Osteocyte (in vitro differentiated cells): ENCODE measurements around the gene HNRNPM. TPM values are rescaled to one million over a fixed set of nuclear protein-coding genes. Genes with fewer than 3 reads are reported as not detected.

ENCODE experiments used
- DNase-seq: peaks from one replicate; pipeline ENCODE4 v3.0.0; 2021; ENCODE audit warnings: mixed read lengths; ENCODE audit not compliant: unreplicated experiment; ENCODE audit errors: extremely low spot score
- H3K27ac Mint-ChIP-seq: one replicate; pipeline ENCODE4 v1.8.0; 2021; ENCODE audit warnings: mild to moderate bottlenecking, mixed read lengths; ENCODE audit not compliant: unreplicated experiment
- H3K27me3 Mint-ChIP-seq: one replicate; pipeline ENCODE4 v1.8.0; 2021; ENCODE audit warnings: mixed read lengths; ENCODE audit not compliant: unreplicated experiment
- H3K36me3 Mint-ChIP-seq: one replicate; pipeline ENCODE4 v1.8.0; 2021; ENCODE audit warnings: mixed read lengths; ENCODE audit not compliant: unreplicated experiment
- H3K4me1 Mint-ChIP-seq: one replicate; pipeline ENCODE4 v1.8.0; 2021; ENCODE audit warnings: mixed read lengths; ENCODE audit not compliant: unreplicated experiment
- H3K4me3 Mint-ChIP-seq: one replicate; pipeline ENCODE4 v1.8.0; 2021; ENCODE audit warnings: mild to moderate bottlenecking, moderate library complexity, mixed read lengths; ENCODE audit not compliant: unreplicated experiment
- H3K9me3 Mint-ChIP-seq: one replicate; pipeline ENCODE4 v1.8.0; 2021; ENCODE audit warnings: mixed read lengths; ENCODE audit not compliant: unreplicated experiment
- CTCF ChIP-seq: fragments of 200-600 bp; sonication (generic); IDR thresholded peaks from 2 replicates; pipeline ENCODE4 v1.5.0; 2021; ENCODE audit warnings: antibody characterized with exemption, mild to moderate bottlenecking, moderate library complexity
- total RNA-seq: library from RNA; stranded (reverse); gene quantifications from 2 replicates; pipeline ENCODE4 v1.2.1, GENCODE V29; 2021

Gene HNRNPM
- total RNA-seq, 1 donor from 2014 or later: 156 TPM

- no peak for TF ChIP-seq CTCF
- Mint-ChIP-seq H3K9me3 (no peaks in the 10 kb centered on the region), H3K4me3 (no peak overlapping the region), H3K36me3 (no peaks in the 10 kb centered on the region), H3K4me1 (peaks cover 22% of the 10 kb centered on the region), H3K27me3 (no peaks in the 10 kb centered on the region), H3K27ac (no peak overlapping the region)
- DNase-seq: no peak
These were observed 65.9 kb downstream of the HNRNPM start for GRCh38 chr19:8510589-8511115.

DNA sequence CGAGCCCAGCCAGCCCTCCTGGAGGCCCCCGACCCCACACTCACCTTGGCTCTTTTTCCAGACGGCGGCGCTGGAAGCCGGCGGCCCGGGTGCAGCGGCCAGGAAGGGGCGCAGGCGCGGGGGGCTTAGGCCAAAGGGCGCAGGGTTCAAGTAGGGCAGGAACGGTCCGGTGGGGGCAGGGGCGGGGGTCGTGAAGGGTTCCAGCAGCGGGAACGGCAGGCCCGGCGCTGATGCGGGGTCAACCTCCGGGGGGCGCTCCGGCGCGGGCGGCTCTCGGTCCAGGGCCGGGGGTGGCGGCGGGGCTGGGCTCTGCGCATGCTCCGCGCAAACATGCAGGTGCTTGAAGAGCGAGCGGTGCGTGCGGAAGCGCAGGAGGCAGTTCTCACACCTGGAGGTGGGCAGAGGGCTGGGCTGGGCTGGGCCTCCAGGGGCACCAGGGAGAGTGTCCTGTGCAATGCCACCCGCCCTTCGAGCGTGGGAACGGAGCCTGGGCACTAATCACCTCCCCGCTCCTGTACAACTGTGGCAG, 66.9 kb downstream of the HNRNPM start:
- DNase-seq: no peak
- H3K4me1 Mint-ChIP-seq: peaks cover 16% of the 10 kb centered on the region
- no peak for TF ChIP-seq CTCF
- H3K27ac Mint-ChIP-seq: no peak overlapping the region
- no peaks in the 10 kb centered on the region for H3K36me3 Mint-ChIP-seq
- H3K27me3 Mint-ChIP-seq: no peaks in the 10 kb centered on the region
- no peaks in the 10 kb centered on the region for H3K9me3 Mint-ChIP-seq
- no peak overlapping the region for H3K4me3 Mint-ChIP-seq

DNA sequence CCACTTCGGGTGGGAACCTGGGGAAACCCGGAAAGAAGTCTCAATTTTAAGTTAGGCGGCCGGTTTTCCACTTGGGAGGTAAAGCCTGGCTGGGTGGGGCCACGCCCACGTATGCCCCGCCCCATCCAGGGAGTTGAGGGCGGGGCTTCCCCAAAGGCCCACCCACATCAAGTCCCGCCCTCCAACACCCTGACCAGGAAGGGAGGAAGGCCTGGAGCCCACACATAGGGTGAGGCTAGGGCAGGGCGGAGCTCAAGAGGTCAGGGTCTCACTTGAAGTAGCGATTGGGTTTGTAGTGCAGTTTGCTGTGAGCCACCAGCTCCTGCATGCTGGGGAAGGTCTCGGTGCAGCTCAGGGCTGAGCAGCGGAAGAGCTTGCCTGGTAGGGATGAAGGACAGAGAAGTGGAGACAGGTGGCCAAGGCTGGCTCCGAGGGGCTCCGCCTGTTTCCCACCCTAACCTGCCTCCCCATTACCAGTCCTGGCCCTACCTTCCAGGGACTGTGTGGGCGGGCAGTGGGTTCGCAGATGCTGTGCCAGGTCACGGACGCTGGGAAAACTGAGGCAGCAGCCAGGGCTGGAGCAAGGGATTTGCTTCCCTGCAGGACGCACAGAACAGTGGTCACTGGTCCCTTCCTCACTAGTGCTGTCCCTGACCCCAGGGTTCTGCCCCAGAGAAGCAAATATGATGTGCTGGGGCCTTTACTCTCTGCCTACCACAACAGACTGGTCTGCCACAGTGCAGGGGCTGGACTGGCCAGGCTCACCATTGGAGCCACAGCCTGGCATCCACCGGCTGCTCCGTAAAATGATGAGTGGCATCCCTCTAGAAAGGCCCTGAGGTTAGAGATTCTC, 67.6 kb downstream of the HNRNPM start:
- no peak for TF ChIP-seq CTCF
- Mint-ChIP-seq H3K4me3 (peak overlapping the region; percentile 52), H3K4me1 (peaks cover 17% of the 10 kb centered on the region), H3K27me3 (peaks cover under 1% of the 10 kb centered on the region), H3K27ac (peak overlapping the region; percentile 18), H3K36me3 (no peaks in the 10 kb centered on the region), H3K9me3 (no peaks in the 10 kb centered on the region)
- DNase-seq: no peak

DNA sequence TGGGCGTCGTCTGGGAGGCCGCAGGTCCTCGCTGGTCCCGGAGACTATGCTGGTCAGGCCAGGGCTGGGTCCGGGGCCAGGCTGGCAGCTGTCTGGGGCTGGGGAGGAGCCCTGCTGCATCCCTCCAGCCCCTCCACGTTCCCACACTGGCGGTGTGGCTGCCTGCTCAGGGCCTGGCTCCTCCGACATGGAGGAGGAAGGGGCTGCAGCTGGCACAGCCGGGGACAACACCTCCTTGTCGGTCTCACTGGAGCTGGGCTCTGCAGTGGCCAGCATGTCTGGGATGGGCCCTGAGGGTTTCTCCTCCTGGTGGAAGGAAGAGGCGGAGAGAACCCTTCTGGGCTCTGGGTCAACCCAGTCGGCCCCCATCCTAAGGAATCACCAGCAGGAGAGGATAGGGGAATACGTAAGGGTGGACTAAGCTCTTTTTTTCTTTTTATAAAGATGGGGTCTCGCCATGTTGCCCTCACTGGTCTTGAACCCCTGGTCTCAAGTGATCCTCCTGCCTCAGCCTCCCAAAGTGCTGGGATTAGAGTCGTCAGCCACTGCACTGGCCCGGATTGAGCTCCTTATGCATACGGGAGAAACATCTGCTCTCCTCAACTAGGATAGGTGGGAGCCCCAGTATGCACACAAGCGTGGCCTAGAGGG, 68.4 kb downstream of the HNRNPM start:
- peaks cover 5% of the 10 kb centered on the region for H3K27me3 Mint-ChIP-seq
- no peaks in the 10 kb centered on the region for H3K36me3 Mint-ChIP-seq
- DNase-seq: no peak

More for the DNA sequence above, 68.4 kb downstream of the HNRNPM start:
- Mint-ChIP-seq H3K9me3 (no peaks in the 10 kb centered on the region), H3K4me3 (peak overlapping the region; percentile 92), H3K27ac (peak overlapping the region; percentile 99), H3K4me1 (peaks cover 19% of the 10 kb centered on the region)
- no peak for TF ChIP-seq CTCF
